Uterus (tissue), 4 donors: ENCODE results near the gene BRAT1. TPM values are rescaled to one million over a fixed set of nuclear protein-coding genes. Genes with fewer than 3 reads are reported as not detected.

ENCODE experiments used
- DNase-seq, 2 donors: peaks; one replicate each; pipeline ENCODE4 v3.0.0-alpha.2; 2019 to 2020
- H3K27ac ChIP-seq, 2 donors: fragments of 200-600 bp; sonication (generic); 1 replicate in 1 of 2; 2 replicates in 1 of 2; pipeline ENCODE4 v1.5.1; 2016 to 2018
- H3K27me3 ChIP-seq, 2 donors: fragments of 200-600 bp; sonication (generic); one replicate each; pipeline ENCODE4 v1.5.1; 2018 to 2019; ENCODE audit warnings: control low read depth in 1 of 2
- H3K36me3 ChIP-seq, 2 donors: fragments of 200-600 bp; sonication (generic); one replicate each; pipeline ENCODE4 v1.5.1; 2019; ENCODE audit warnings: control low read depth in 1 of 2
- H3K4me1 ChIP-seq, 2 donors: fragments of 200-600 bp; sonication (generic); one replicate each; pipeline ENCODE4 v1.5.1; 2018 to 2019; ENCODE audit warnings: control low read depth in 1 of 2
- H3K4me3 ChIP-seq, 2 donors: fragments of 200-600 bp; sonication (generic); 1 replicate in 1 of 2; 2 replicates in 1 of 2; pipeline ENCODE4 v1.5.1; 2018 to 2019; ENCODE audit warnings: mild to moderate bottlenecking in 1 of 2
- H3K9me3 ChIP-seq, 2 donors: fragments of 200-600 bp; sonication (generic); one replicate each; pipeline ENCODE4 v1.5.1; 2019; ENCODE audit warnings: control low read depth in 1 of 2
- POLR2A ChIP-seq, 2 donors: fragments of 450-650 bp; IDR thresholded peaks; one replicate each; pipeline ENCODE4 v1.6.1; 2016; ENCODE audit warnings: antibody characterized with exemption in 2 of 2, mild to moderate bottlenecking in 1 of 2, moderate library complexity in 1 of 2
- intact Hi-C: fragments of 100-400 bp; cut with DNase I; formaldehyde crosslinking; loops from one replicate; pipeline ENCODE4 v1.15.1; 2023; ENCODE audit warnings: low total_unique reads
- total RNA-seq, 4 donors: library from RNA; depleted of rRNA in 3 of 4; stranded (reverse); fragments of >200 nt in 3 of 4; gene quantifications; one replicate each; pipeline versions ENCODE4 v1.1.0 to v1.2.4, GENCODE V29; 2014 to 2023
- TF ChIP-seq, protein P1 (sequence below), 4 experiments: fragments of 200-600 bp in 2 of 4; fragments of 450-650 bp in 2 of 4; sonication (generic) in 2 of 4; IDR thresholded peaks; one replicate each; pipeline ENCODE4 v1.5.1; 2016 to 2019; ENCODE audit warnings: antibody characterized with exemption in 4 of 4, mild to moderate bottlenecking in 2 of 4, moderate library complexity in 1 of 4
- donor health status: DM: yes; HTN: yes; CAD: no.

BRAT1 gene
- total RNA-seq, 4 donors from 2014 or later, result 10.3 to 44.3 (median 36.0) TPM

DNA sequence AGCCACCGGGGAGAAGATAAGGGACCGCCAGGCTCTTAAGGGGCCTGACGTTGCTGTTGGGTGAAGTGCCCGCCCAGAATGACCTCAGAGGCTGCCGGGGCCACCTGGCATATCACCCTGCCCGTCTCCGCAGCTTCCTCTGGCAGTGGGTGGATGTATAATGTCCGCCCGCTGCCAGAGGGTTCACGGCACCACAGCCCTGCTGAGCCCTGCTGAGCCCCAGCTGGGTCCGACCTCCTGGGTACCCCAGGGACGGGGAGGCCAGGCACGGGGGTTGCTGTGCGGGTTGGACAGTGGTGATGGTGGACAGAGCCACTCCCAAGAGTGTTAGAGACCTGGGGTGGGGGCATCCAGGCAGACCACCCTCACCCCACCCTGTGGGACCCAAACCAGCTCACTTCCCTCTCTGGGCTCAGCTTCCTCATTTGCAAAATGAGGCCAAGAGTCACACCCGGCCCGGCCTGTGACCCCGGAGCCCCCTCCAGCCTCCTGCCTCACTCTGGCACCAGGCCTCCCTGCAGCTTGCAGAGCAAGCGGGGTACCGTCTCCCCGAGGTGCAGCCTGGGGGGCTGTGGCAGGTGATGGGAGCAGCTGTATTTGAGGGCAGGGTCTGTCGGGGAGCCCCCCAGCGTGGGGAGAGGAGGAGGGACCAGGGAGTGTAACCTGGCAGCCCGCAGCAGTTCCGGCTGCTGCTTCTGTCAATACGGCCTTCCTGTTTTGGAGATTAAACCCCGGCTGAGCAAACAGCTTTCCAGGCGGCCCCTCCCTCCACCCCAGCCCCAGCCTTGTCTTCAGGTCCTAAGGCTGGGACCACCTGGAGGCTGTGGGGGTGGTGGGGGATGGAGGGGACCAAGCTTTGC is 44.2 kb downstream of the BRAT1 start:
- Histone ChIP-seq H3K36me3 (no peaks in the 10 kb centered on the region), H3K4me1 (peaks cover 0 to 4% of the 10 kb centered on the region in 2 donors), H3K27ac (peak overlapping the region; percentile 45 to 63), H3K9me3 (no peaks in the 10 kb centered on the region), H3K27me3 (no peaks in the 10 kb centered on the region), H3K4me3 (no peak overlapping the region)
- TF ChIP-seq, protein P1, sequence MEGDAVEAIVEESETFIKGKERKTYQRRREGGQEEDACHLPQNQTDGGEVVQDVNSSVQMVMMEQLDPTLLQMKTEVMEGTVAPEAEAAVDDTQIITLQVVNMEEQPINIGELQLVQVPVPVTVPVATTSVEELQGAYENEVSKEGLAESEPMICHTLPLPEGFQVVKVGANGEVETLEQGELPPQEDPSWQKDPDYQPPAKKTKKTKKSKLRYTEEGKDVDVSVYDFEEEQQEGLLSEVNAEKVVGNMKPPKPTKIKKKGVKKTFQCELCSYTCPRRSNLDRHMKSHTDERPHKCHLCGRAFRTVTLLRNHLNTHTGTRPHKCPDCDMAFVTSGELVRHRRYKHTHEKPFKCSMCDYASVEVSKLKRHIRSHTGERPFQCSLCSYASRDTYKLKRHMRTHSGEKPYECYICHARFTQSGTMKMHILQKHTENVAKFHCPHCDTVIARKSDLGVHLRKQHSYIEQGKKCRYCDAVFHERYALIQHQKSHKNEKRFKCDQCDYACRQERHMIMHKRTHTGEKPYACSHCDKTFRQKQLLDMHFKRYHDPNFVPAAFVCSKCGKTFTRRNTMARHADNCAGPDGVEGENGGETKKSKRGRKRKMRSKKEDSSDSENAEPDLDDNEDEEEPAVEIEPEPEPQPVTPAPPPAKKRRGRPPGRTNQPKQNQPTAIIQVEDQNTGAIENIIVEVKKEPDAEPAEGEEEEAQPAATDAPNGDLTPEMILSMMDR (IDR thresholded peaks at IDR 0.05), result no peak
- no peak for TF ChIP-seq POLR2A (IDR thresholded peaks at IDR 0.05)
- no peak for DNase-seq
- intact Hi-C loops, result no loop called here

DNA sequence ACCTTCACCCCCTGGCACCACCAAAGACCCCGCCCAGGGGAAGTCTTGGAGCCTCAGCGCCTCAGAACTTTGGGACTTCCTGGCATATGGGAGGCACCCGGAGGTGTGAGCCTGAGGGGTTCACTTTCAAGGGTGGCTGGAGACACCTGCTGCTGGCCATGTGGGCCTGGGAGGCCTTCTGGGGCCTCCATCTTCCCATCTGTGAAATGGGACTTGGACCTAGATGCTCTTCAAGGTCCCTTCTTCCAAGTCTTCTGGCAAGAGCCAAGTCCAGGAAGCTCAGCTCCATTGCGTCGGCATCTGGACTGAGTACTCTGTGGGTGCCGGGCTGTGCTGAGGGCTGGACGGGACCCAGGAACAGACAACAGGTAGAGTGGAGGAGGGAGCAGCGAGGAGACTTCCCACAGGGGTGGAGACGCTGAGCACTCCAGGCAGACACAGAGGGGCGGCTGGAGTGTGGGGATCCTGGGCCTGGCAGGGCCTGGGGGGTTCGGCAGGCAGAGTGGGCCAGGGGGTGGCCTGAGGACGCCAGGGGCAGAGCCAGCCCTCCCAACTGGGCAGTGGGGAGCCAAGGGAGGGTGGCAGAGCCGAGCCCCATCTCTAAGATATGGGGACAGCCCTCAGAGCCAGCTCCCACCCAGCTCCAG is 45.1 kb downstream of the BRAT1 start:
- Histone ChIP-seq H3K27ac (peak overlapping the region; percentile 12 to 45), H3K4me1 (peaks cover 0 to 4% of the 10 kb centered on the region in 2 donors)
- TF ChIP-seq POLR2A (IDR thresholded peaks at IDR 0.05), result no peak
- TF ChIP-seq, protein P1 (IDR thresholded peaks at IDR 0.05), result no peak

DNA sequence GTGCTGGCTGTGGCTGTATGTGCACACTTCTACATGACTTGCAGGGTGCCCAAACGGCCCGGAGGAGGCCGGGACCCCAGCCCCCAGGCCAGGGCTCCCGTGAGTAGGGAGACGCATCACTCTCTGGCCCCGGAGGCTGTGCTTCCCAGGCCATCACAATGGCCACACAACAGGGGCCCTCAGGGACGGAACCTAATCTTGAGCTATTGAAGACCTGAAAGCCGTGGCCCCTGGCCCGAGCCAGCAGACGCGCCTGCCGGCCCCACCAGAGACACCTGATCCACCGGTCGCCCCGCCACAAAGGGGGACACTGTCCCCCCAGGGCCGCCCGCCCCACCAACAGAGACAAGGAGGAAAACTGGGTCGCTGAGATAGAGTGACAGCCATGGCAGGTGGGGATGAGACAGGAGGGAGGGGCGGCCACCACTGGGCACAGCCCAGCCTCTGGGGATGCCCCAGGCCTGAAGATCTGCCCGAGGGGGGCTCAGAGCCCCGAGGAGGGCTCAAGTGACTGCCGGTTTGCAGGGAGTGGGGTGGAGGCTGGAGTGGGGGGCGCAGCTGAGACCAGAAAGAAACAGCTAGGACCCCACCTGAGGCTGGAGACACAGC is 45.9 kb downstream of the BRAT1 start:
- H3K36me3 ChIP-seq, result no peaks in the 10 kb centered on the region
- intact Hi-C loops, result no loop called here
- no peaks in the 10 kb centered on the region for H3K27me3 ChIP-seq
- peaks cover 0 to 4% of the 10 kb centered on the region in 2 donors for H3K4me1 ChIP-seq
- no peak overlapping the region for H3K4me3 ChIP-seq
- H3K9me3 ChIP-seq, result no peaks in the 10 kb centered on the region
- no peak for TF ChIP-seq POLR2A (IDR thresholded peaks at IDR 0.05)
- TF ChIP-seq, protein P1 (IDR thresholded peaks at IDR 0.05), result no peak
- H3K27ac ChIP-seq, result peak overlapping the region in 1 of 2 donors; percentile 47
- DNase-seq, result no peak

More for the DNA sequence above, 45.1 kb downstream of the BRAT1 start:
- Histone ChIP-seq H3K36me3 (no peaks in the 10 kb centered on the region), H3K4me3 (no peak overlapping the region), H3K9me3 (no peaks in the 10 kb centered on the region), H3K27me3 (no peaks in the 10 kb centered on the region)
- DNase-seq, result no peak
- intact Hi-C loops, result no loop called here

DNA sequence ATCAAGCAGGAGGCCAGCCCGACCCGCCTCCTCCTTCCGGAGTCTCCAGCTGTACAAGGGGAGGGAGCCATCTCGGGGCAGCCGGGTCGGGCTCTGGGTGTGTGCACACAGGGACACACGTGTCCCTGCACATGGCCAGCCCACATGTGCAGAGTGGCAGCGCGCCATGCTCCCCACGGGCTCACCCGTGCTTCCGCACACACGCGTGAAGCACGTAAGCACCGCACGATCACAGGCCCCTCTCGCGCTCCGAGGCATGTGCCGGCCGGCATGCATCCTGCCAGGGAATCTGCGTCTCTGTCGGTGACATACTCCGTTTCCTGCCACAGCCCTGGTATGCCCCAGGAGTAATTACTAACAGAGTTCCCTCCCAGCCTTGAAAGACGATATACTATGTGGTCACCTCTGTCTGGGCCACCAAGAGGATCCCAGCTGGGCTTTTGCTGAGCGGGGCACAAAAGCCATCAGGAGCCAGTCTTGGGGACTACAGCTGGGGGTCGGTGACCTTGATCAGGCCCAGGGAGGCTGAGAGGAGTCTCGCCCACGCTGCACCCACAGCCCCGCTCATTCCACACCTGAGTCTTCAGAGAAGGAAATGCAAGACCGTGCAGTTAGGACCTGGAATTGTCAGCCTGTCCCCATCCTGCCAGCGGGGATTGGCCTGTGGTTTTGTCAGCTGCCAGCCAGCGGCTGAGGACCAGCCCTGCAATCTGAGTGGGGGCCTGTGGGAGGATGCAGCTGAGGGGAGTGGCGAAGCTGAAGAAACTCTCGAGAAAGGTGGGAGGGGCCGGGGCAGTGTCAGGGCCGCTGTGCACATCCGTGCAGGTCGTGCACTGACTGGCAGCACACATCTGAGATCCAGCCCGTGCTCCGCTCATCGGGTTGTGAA is 46.8 kb downstream of the BRAT1 start:
- Histone ChIP-seq H3K27me3 (no peaks in the 10 kb centered on the region), H3K4me1 (peaks cover 0 to 4% of the 10 kb centered on the region in 2 donors), H3K9me3 (no peaks in the 10 kb centered on the region), H3K4me3 (no peak overlapping the region), H3K36me3 (no peaks in the 10 kb centered on the region), H3K27ac (peak overlapping the region; percentile 47 to 60)
- DNase-seq, result peak in 1 of 2 donors; percentile 67
- TF ChIP-seq, protein P1 (IDR thresholded peaks at IDR 0.05), result no peak
- TF ChIP-seq POLR2A (IDR thresholded peaks at IDR 0.05), result no peak
- intact Hi-C loops, result no loop called here
